Thymus (tissue), 11 donors: Measurements from ENCODE around the gene COL4A1. TPM values are rescaled to one million over a fixed set of nuclear protein-coding genes. Genes with fewer than 3 reads are reported as not detected.

Experiments
- DNase-seq, 9 donors: peaks; one replicate each; pipeline ENCODE4 v3.0.0-alpha.2; 2013; ENCODE audit warnings: low spot score in 9 of 9, low read depth in 6 of 9, missing footprints in 1 of 9
- H3K27ac ChIP-seq, 2 donors: one replicate each; pipeline ENCODE4 v1.5.1; 2013; ENCODE audit warnings: control low read depth in 1 of 2, low read depth in 1 of 2, low read length in 1 of 2, mild to moderate bottlenecking in 1 of 2, moderate library complexity in 1 of 2
- H3K27me3 ChIP-seq, 2 donors: one replicate each; pipeline ENCODE4 v1.5.1; 2013; ENCODE audit warnings: low read length in 1 of 2; ENCODE audit not compliant: control insufficient read depth in 2 of 2, insufficient read depth in 1 of 2
- H3K36me3 ChIP-seq, 2 donors: one replicate each; pipeline ENCODE4 v1.5.1; 2013; ENCODE audit warnings: low read length in 1 of 2, mild to moderate bottlenecking in 1 of 2, moderate library complexity in 1 of 2; ENCODE audit not compliant: control insufficient read depth in 2 of 2, insufficient read depth in 2 of 2
- H3K4me1 ChIP-seq, 2 donors: one replicate each; pipeline ENCODE4 v1.5.1; 2013; ENCODE audit warnings: low read length in 2 of 2; ENCODE audit not compliant: control insufficient read depth in 2 of 2, insufficient read depth in 2 of 2
- H3K4me3 ChIP-seq, 2 donors: one replicate each; pipeline ENCODE4 v1.5.1; 2013; ENCODE audit warnings: low read length in 2 of 2, control low read depth in 1 of 2, mild to moderate bottlenecking in 1 of 2
- H3K9me3 ChIP-seq, 2 donors: one replicate each; pipeline ENCODE4 v1.5.1; 2013; ENCODE audit warnings: low read length in 1 of 2, mild to moderate bottlenecking in 1 of 2; ENCODE audit not compliant: control insufficient read depth in 2 of 2, insufficient read depth in 1 of 2
- WGBS: extraction: QIAGEN DNeasy Blood & Tissue Kit; methylation state at CpG from one replicate; pipeline ENCODE4 v1.1.7; 2013; 5-methylcytosine and 5-hydroxymethylcytosine counted together
- polyA plus RNA-seq: library from polyadenylated mRNA; stranded (reverse); fragments of 200-250 nt; gene quantifications from one replicate; pipeline ENCODE4 v1.2.3, GENCODE V29; 2013
- total RNA-seq: library from RNA; stranded (reverse); fragments of 120-200 nt; gene quantifications from one replicate; pipeline ENCODE4 v1.2.4, GENCODE V29; 2013
- donor health status: healthy.

The COL4A1 gene
- total and polyA plus RNA-seq, 2 donors = 63.0 to 95.2 TPM

DNA sequence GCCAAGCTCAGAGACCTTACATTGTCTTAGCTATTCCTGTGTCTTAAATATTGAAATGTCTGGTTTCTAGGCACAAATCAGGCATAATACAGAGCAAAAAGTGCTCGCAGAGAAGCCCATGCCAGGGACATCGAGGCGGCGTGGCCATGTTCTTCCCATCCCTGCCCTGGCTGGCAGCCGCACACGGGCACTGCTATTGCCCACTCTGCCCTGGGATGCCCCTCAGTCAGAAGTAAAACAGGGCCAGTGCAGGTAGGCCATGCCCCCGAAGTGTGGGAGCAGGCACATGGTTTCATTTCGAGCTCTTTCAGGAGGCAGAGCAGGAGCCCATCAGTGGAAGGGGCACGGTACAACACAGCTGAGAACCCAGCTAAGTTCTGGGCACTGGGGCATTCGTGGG, 113.5 kb downstream of the COL4A1 start:
- H3K36me3 ChIP-seq = no peaks in the 10 kb centered on the region
- 93% methylated on average over 10 of the region's 10 CpGs for WGBS
- DNase-seq = no peak
- peaks cover 0 to 15% of the 10 kb centered on the region in 2 donors for H3K27me3 ChIP-seq
- no peaks in the 10 kb centered on the region for H3K4me1 ChIP-seq
- no peaks in the 10 kb centered on the region for H3K9me3 ChIP-seq
- no peak overlapping the region for H3K4me3 ChIP-seq
- H3K27ac ChIP-seq = no peak overlapping the region

GRCh38 chr13:110192472-110192871, 114.5 kb downstream of the COL4A1 start:
- Histone ChIP-seq H3K9me3 (no peaks in the 10 kb centered on the region), H3K27ac (no peak overlapping the region), H3K4me1 (no peaks in the 10 kb centered on the region), H3K27me3 (peaks cover 0 to 15% of the 10 kb centered on the region in 2 donors), H3K4me3 (no peak overlapping the region), H3K36me3 (no peaks in the 10 kb centered on the region)
- WGBS = 95% methylated on average over 5 of the region's 5 CpGs
- DNase-seq = no peak

- DNase-seq = no peak
- Histone ChIP-seq H3K4me3 (no peak overlapping the region), H3K4me1 (peaks cover 0 to 6% of the 10 kb centered on the region in 2 donors), H3K9me3 (no peaks in the 10 kb centered on the region), H3K36me3 (no peaks in the 10 kb centered on the region), H3K27ac (no peak overlapping the region), H3K27me3 (peaks cover 0 to 12% of the 10 kb centered on the region in 2 donors)
- WGBS = 73% methylated on average over 5 of the region's 5 CpGs
Measured at GRCh38 chr13:110187641-110188161, 119.3 kb downstream of the COL4A1 start.

GRCh38 chr13:110186231-110186855, 120.6 kb downstream of the COL4A1 start:
- Histone ChIP-seq H3K27ac (no peak overlapping the region), H3K36me3 (no peaks in the 10 kb centered on the region), H3K4me3 (no peak overlapping the region), H3K4me1 (peaks cover 0 to 6% of the 10 kb centered on the region in 2 donors), H3K27me3 (peaks cover 0 to 7% of the 10 kb centered on the region in 2 donors), H3K9me3 (no peaks in the 10 kb centered on the region)
- 94% methylated on average over 10 of the region's 10 CpGs for WGBS
- no peak for DNase-seq

- 96% methylated on average over 16 of the region's 16 CpGs for WGBS
- H3K4me1 ChIP-seq = peaks cover 0 to 6% of the 10 kb centered on the region in 2 donors
- H3K9me3 ChIP-seq = no peaks in the 10 kb centered on the region
- H3K27me3 ChIP-seq = peaks cover 0 to 3% of the 10 kb centered on the region in 2 donors
- H3K4me3 ChIP-seq = no peak overlapping the region
- DNase-seq = no peak
- no peaks in the 10 kb centered on the region for H3K36me3 ChIP-seq
- H3K27ac ChIP-seq = no peak overlapping the region
Measured at GRCh38 chr13:110185696-110186095, 121.3 kb downstream of the COL4A1 start.

- Histone ChIP-seq H3K4me3 (no peak overlapping the region), H3K36me3 (no peaks in the 10 kb centered on the region), H3K9me3 (no peaks in the 10 kb centered on the region), H3K27me3 (no peaks in the 10 kb centered on the region), H3K27ac (no peak overlapping the region), H3K4me1 (peaks cover 0 to 6% of the 10 kb centered on the region in 2 donors)
- whole genome bisulfite sequencing = 61% methylated on average over 7 of the region's 7 CpGs
- DNase-seq = peak in 1 of 9 donors; percentile 13
Measured at GRCh38 chr13:110183910-110184309, 123.0 kb downstream of the COL4A1 start.

DNA sequence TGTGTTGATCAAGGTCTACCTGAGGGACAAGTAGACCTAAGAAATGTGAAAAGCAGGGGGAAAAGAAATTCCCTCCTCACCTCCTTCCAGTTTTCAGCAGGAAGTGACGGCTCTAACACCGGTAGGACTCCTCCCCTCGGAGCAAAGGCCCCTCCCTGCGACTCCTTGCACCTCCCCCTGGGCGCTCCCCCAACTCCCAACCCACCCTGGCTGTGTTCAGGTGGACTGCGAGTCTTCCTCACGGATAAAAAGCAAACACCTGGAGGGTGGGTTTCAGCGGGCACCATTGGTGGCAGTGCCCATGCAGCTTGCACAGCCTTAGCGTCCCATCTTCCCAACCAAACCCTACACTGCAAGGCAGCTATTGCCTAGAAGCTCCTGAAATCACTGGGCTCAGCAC, 124.5 kb downstream of the COL4A1 start:
- Histone ChIP-seq H3K9me3 (no peaks in the 10 kb centered on the region), H3K36me3 (no peaks in the 10 kb centered on the region), H3K27ac (no peak overlapping the region), H3K27me3 (no peaks in the 10 kb centered on the region), H3K4me3 (no peak overlapping the region), H3K4me1 (peaks cover 0 to 6% of the 10 kb centered on the region in 2 donors)
- no peak for DNase-seq
- 94% methylated on average over 9 of the region's 9 CpGs for WGBS

- no peaks in the 10 kb centered on the region for H3K36me3 ChIP-seq
- no peak overlapping the region for H3K27ac ChIP-seq
- DNase-seq = no peak
- no peaks in the 10 kb centered on the region for H3K9me3 ChIP-seq
- H3K4me1 ChIP-seq = peaks cover 0 to 6% of the 10 kb centered on the region in 2 donors
- H3K4me3 ChIP-seq = no peak overlapping the region
- no peaks in the 10 kb centered on the region for H3K27me3 ChIP-seq
- WGBS = 92% methylated on average over 11 of the region's 11 CpGs
Measured at GRCh38 chr13:110182003-110182402, 125.0 kb downstream of the COL4A1 start.

DNA sequence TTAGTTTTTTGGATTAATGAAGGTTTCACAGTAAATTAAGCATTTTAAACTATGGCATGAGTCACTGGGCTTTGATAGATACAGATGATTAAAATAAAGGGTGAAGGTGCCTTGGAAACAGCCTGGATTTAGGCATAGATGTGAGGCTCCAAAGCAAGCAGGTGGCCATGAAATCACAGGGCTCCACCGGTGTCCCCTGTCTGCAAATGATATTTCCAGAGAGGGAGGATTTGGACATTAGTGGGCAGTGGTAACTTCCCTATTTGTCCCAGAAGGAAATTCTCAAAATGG, 127.2 kb downstream of the COL4A1 start:
- Histone ChIP-seq H3K36me3 (no peaks in the 10 kb centered on the region), H3K27ac (no peak overlapping the region), H3K9me3 (no peaks in the 10 kb centered on the region), H3K4me1 (peaks cover 0 to 6% of the 10 kb centered on the region in 2 donors), H3K27me3 (no peaks in the 10 kb centered on the region), H3K4me3 (no peak overlapping the region)
- WGBS = 94% methylated on average over 1 of the region's 1 CpG
- no peak for DNase-seq
